ENCODE data around the gene PIWIL1. TPM values are rescaled to one million over a fixed set of nuclear protein-coding genes. Genes with fewer than 3 reads are reported as not detected.

Gene PIWIL1
- total and polyA plus RNA-seq, 2 of the 4 experiments (the other 2 are of a cell fraction) = not detected

DNA sequence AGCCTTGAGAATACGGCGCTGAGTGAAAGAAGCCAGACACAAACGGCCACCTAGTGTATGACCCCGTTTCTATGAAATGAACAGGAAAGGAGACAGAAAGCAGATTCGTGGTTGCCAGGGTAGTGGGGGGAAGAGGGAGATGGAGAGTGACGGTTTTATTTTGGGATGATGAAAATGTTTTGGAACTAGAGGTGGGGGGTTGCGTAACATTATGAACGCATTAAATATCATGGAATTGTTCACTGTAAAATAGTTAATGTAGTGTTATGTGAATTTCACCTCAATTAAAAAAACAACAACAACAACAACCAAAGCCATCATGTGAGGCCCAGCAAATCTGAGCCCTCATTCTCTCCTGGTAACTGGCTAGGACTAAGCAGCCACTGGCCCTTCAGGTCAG lies 3.3 kb upstream of the PIWIL1 start:
- DNase-seq (no peak), ATAC-seq (ENCODE audit: low read depth) (no peak)
- Histone ChIP-seq H2BK5ac (ENCODE audit: low read depth, low read length, poor library complexity, severe bottlenecking) (no peak overlapping the region), H2BK15ac (ENCODE audit: low read depth, low read length) (no peak overlapping the region), H3K4ac (ENCODE audit: low read depth, low read length) (no peak overlapping the region), H3K23ac (ENCODE audit: low read depth, low read length) (no peak overlapping the region), H2AK5ac (ENCODE audit: low read depth, low read length) (no peak overlapping the region), H2AK9ac (replicated peaks; ENCODE audit: low read depth, low read length, poor library complexity) (no peak overlapping the region), H3K4me3 (ENCODE audit: insufficient read depth, low read depth, low read length) (no peak overlapping the region), H4K5ac (ENCODE audit: low read depth, low read length) (no peak overlapping the region), H3K9me3 (ENCODE audit: control insufficient read depth, insufficient read depth, low read length) (peaks cover 19% of the 10 kb centered on the region), H2AFZ (replicated peaks; ENCODE audit: low read length, poor library complexity) (no peak overlapping the region), H3K27ac (ENCODE audit: insufficient read depth, low read length) (no peak overlapping the region), H3K79me1 (ENCODE audit: low read depth in 1 of 2, low read length in 2 of 2) (no peaks in the 10 kb centered on the region), H3K18ac (ENCODE audit: low read depth, low read length) (no peak overlapping the region), H2BK120ac (ENCODE audit: low read depth, low read length) (no peak overlapping the region), H4K20me1 (ENCODE audit: insufficient read depth, low read length) (no peaks in the 10 kb centered on the region), H3K9me1 (ENCODE audit: insufficient read depth, low read length) (no peaks in the 10 kb centered on the region), H3K36me3 (ENCODE audit: control insufficient read depth, insufficient read depth, low read length) (no peaks in the 10 kb centered on the region), H3K27me3 (ENCODE audit: control insufficient read depth, insufficient read depth, low read length) (no peaks in the 10 kb centered on the region), H3K4me2 (ENCODE audit: low read depth, low read length) (no peak overlapping the region), H4K91ac (ENCODE audit: insufficient read depth, low read depth, low read length) (no peak overlapping the region), H3K9ac (ENCODE audit: low read depth, low read length) (no peak overlapping the region), H4K8ac (ENCODE audit: low read depth in 2 of 2, low read length in 2 of 2) (no peak overlapping the region), H2BK20ac (ENCODE audit: low read depth, low read length) (no peak overlapping the region), H3K14ac (replicated peaks; ENCODE audit: low read depth, low read length) (no peak overlapping the region), H3K4me1 (ENCODE audit: control insufficient read depth, insufficient read depth, low read length) (no peaks in the 10 kb centered on the region), H3K56ac (ENCODE audit: extremely low read depth, insufficient read depth, low read length) (no peak overlapping the region)
- WGBS, 2 experiments (ENCODE audit: extremely low coverage in 2 of 2, insufficient read length in 1 of 2) = 62% methylated on average over 4 of the region's 8 CpGs; no CpG with 5 or more reads in 1 of the 2 experiments
- intact Hi-C loops (cut with micrococcal nuclease) (no loop called here), dilution Hi-C loops (cut with HindIII; ENCODE audit: low sequenced_read_pairs, unreplicated experiment) (no loop called here), in situ Hi-C loops (cut with MboI; ENCODE audit: low sequenced_read_pairs) (no loop called here)
- no TSS peak for BruUV-seq (replicated peaks)
- ChIA-PET CTCF (no interaction called here), POLR2A (ENCODE audit: unreplicated experiment) (no interaction called here)
- TF ChIP-seq SMC3 (IDR thresholded peaks at IDR 0.05; ENCODE audit: low read depth, low read length) (no peak), MXI1 (IDR thresholded peaks at IDR 0.05; ENCODE audit: borderline replicate concordance, low read depth, low read length) (no peak), MAZ (IDR thresholded peaks at IDR 0.05; ENCODE audit: borderline replicate concordance, low read depth, low read length) (no peak), MAFK (IDR thresholded peaks at IDR 0.05; ENCODE audit: low read depth, low read length) (no peak), CEBPB (IDR thresholded peaks at IDR 0.05; ENCODE audit: low read depth, low read length) (peak; percentile 60; the same call in 1 of the 2 replicates)

Data from IMR-90 (cell line).